NCI-H128 (cell line): ENCODE data around the gene ZNF837.
"Not testable (repeated sequence)": the region's sequence is repeated elsewhere in the genome, so short reads cannot be mapped to it uniquely, and the experiment has no call there.

Source experiments
- DNase-seq: peaks from one replicate; lab custom pipeline; 2025; ENCODE audit not compliant: unreplicated experiment; lab: John Stamatoyannopoulos, UW

The ZNF837 gene

GRCh38 chr19:58380662-58381459 lies at the start of gene ZNF837:
Gene ZNF837, minus strand, starts transcription at chr19:58381030. Its CDS starts 11,698 bp downstream, at chr19:58369332.
- DNase-seq: peak; percentile 100

- DNase-seq: no peak
Measured at GRCh38 chr19:58429745-58430144, 48.9 kb upstream of the ZNF837 start.

- no peak for DNase-seq
Measured at GRCh38 chr19:58428617-58429016, 47.8 kb upstream of the ZNF837 start.

- DNase-seq: no peak
Measured at GRCh38 chr19:58417071-58417470, 36.2 kb upstream of the ZNF837 start.

GRCh38 chr19:58416604-58417003 lies 35.8 kb upstream of the ZNF837 start:
- DNase-seq: no peak

GRCh38 chr19:58409010-58409790 lies 28.4 kb upstream of the ZNF837 start:
- DNase-seq: no peak

GRCh38 chr19:58408152-58409009 lies 27.6 kb upstream of the ZNF837 start, which contains the start of gene ZNF584:
Gene ZNF584, plus strand, starts transcription at chr19:58408649. Its CDS starts 499 bp downstream, at chr19:58409148.
- peak; percentile 96 for DNase-seq

- no peak for DNase-seq
Measured at GRCh38 chr19:58407658-58408151, 26.9 kb upstream of the ZNF837 start.

- DNase-seq: no peak
Measured at GRCh38 chr19:58406818-58407657, 26.2 kb upstream of the ZNF837 start.

GRCh38 chr19:58403920-58404478 lies 23.2 kb upstream of the ZNF837 start:
- not testable (repeated sequence) for DNase-seq

GRCh38 chr19:58401840-58402421 lies 21.1 kb upstream of the ZNF837 start:
- no peak for DNase-seq

- DNase-seq: peak; percentile 98
Measured at GRCh38 chr19:58400916-58401839, 20.3 kb upstream of the ZNF837 start.

GRCh38 chr19:58400316-58400915 lies 19.6 kb upstream of the ZNF837 start:
- DNase-seq: no peak

- DNase-seq: no peak
Measured at GRCh38 chr19:58399903-58400302, 19.1 kb upstream of the ZNF837 start.

- no peak for DNase-seq
Measured at GRCh38 chr19:58398545-58398944, 17.7 kb upstream of the ZNF837 start.

- DNase-seq: no peak
Measured at GRCh38 chr19:58398087-58398486, 17.3 kb upstream of the ZNF837 start.

GRCh38 chr19:58397533-58398037 lies 16.8 kb upstream of the ZNF837 start:
- no peak for DNase-seq
